HG03571 (cell line): ENCODE results near the gene TMPRSS4.

Source experiments
- ATAC-seq: cut with Tn5 transposase; IDR thresholded peaks from one replicate; pipeline ENCODE4 v1.9.1; 2021; ENCODE audit not compliant: unreplicated experiment

Gene TMPRSS4

GRCh38 chr11:118102721-118103261 is 25.9 kb downstream of the TMPRSS4 start:
- ATAC-seq = no peak

GRCh38 chr11:118104491-118104890 is 27.6 kb downstream of the TMPRSS4 start:
- no peak for ATAC-seq

- no peak for ATAC-seq
Measured at GRCh38 chr11:118105657-118106305, 28.9 kb downstream of the TMPRSS4 start.

GRCh38 chr11:118106789-118107335 is 30.0 kb downstream of the TMPRSS4 start:
- no peak for ATAC-seq

GRCh38 chr11:118108513-118108912 is 31.6 kb downstream of the TMPRSS4 start:
- ATAC-seq = no peak

GRCh38 chr11:118109231-118109630 is 32.4 kb downstream of the TMPRSS4 start:
- no peak for ATAC-seq

GRCh38 chr11:118111019-118111743 is 34.3 kb downstream of the TMPRSS4 start:
- no peak for ATAC-seq

GRCh38 chr11:118111744-118112035 is 34.8 kb downstream of the TMPRSS4 start:
- no peak for ATAC-seq

GRCh38 chr11:118112711-118113430 is 36.0 kb downstream of the TMPRSS4 start:
- no peak for ATAC-seq

GRCh38 chr11:118114266-118114665 is 37.4 kb downstream of the TMPRSS4 start:
- no peak for ATAC-seq

GRCh38 chr11:118115048-118115447 is 38.2 kb downstream of the TMPRSS4 start:
- ATAC-seq = no peak

GRCh38 chr11:118117790-118118601 is 41.1 kb downstream of the TMPRSS4 start:
- no peak for ATAC-seq

GRCh38 chr11:118120793-118121192 is 43.9 kb downstream of the TMPRSS4 start:
- ATAC-seq = no peak

GRCh38 chr11:118124929-118125535 is 48.2 kb downstream of the TMPRSS4 start:
- no peak for ATAC-seq

- no peak for ATAC-seq
Measured at GRCh38 chr11:118126082-118126838, 49.4 kb downstream of the TMPRSS4 start.

- ATAC-seq = no peak
Measured at GRCh38 chr11:118128310-118128709, 51.4 kb downstream of the TMPRSS4 start.

- ATAC-seq = no peak
Measured at GRCh38 chr11:118128721-118129470, 52.0 kb downstream of the TMPRSS4 start.

- no peak for ATAC-seq
Measured at GRCh38 chr11:118129471-118130172, 52.7 kb downstream of the TMPRSS4 start.
